C4-2B (cell line): ENCODE results near the gene SH3BP2.

Experiments used
- CTCF ChIP-seq: fragments of 450-650 bp; conservative IDR thresholded peaks from 2 replicates; pipeline ENCODE4 v1.5.1; 2017; ENCODE audit warnings: mild to moderate bottlenecking
- ZFX ChIP-seq: fragments of 450-650 bp; IDR thresholded peaks from 2 replicates; pipeline ENCODE4 v1.6.1; 2017

- TF ChIP-seq CTCF, result no peak
- no peak for TF ChIP-seq ZFX
These were observed 7.2 kb downstream of the SH3BP2 start for GRCh38 chr4:2799971-2800690.
